ENCODE data around the gene COX8A.

COX8A gene

GRCh38 chr11:64003807-64004589 is 29.6 kb downstream of the COX8A start:
- DNase-seq (ENCODE audit: low spot score): no peak

- no peak for DNase-seq (ENCODE audit: low spot score)
Measured at GRCh38 chr11:64004590-64004984, 30.2 kb downstream of the COX8A start.

- DNase-seq (ENCODE audit: low spot score): no peak
Measured at GRCh38 chr11:64005691-64006090, 31.3 kb downstream of the COX8A start.

- DNase-seq (ENCODE audit: low spot score): no peak
Measured at GRCh38 chr11:64006398-64006797, 32.0 kb downstream of the COX8A start.

GRCh38 chr11:64007160-64007628 is 32.8 kb downstream of the COX8A start:
- DNase-seq (ENCODE audit: low spot score): no peak

GRCh38 chr11:64007629-64008282 is 33.3 kb downstream of the COX8A start:
- no peak for DNase-seq (ENCODE audit: low spot score)

GRCh38 chr11:64008283-64008913 is 34.0 kb downstream of the COX8A start:
- DNase-seq (ENCODE audit: low spot score): no peak

- DNase-seq (ENCODE audit: low spot score): no peak
Measured at GRCh38 chr11:64008914-64009633, 34.7 kb downstream of the COX8A start.

- DNase-seq (ENCODE audit: low spot score): no peak
Measured at GRCh38 chr11:64009710-64010109, 35.3 kb downstream of the COX8A start.

- DNase-seq (ENCODE audit: low spot score): no peak
Measured at GRCh38 chr11:64010783-64011182, 36.4 kb downstream of the COX8A start.

- no peak for DNase-seq (ENCODE audit: low spot score)
Measured at GRCh38 chr11:64011371-64011770, 37.0 kb downstream of the COX8A start.

- DNase-seq (ENCODE audit: low spot score): no peak
Measured at GRCh38 chr11:64013141-64013896, 38.9 kb downstream of the COX8A start.

- DNase-seq (ENCODE audit: low spot score): no peak
Measured at GRCh38 chr11:64014356-64014755, 39.9 kb downstream of the COX8A start.

GRCh38 chr11:64015510-64015909 is 41.1 kb downstream of the COX8A start:
- DNase-seq (ENCODE audit: low spot score): no peak

GRCh38 chr11:64015935-64016845 is 41.8 kb downstream of the COX8A start:
- no peak for DNase-seq (ENCODE audit: low spot score)

- no peak for DNase-seq (ENCODE audit: low spot score)
Measured at GRCh38 chr11:64017945-64018224, 43.5 kb downstream of the COX8A start.

GRCh38 chr11:64018310-64018709 is 43.9 kb downstream of the COX8A start:
- no peak for DNase-seq (ENCODE audit: low spot score)

- no peak for DNase-seq (ENCODE audit: low spot score)
Measured at GRCh38 chr11:64019106-64020037, 45.0 kb downstream of the COX8A start.

- no peak for DNase-seq (ENCODE audit: low spot score)
Measured at GRCh38 chr11:64020976-64021756, 46.7 kb downstream of the COX8A start.
